ENCODE data around the gene CDK17. TPM values are rescaled to one million over a fixed set of nuclear protein-coding genes. Genes with fewer than 3 reads are reported as not detected.

CDK17 gene
- total and polyA plus RNA-seq, 2 of the 8 experiments (the other 6 are each of a cell fraction or from before 2014, with no cell fraction given) = 5.8 to 20.0 TPM

DNA sequence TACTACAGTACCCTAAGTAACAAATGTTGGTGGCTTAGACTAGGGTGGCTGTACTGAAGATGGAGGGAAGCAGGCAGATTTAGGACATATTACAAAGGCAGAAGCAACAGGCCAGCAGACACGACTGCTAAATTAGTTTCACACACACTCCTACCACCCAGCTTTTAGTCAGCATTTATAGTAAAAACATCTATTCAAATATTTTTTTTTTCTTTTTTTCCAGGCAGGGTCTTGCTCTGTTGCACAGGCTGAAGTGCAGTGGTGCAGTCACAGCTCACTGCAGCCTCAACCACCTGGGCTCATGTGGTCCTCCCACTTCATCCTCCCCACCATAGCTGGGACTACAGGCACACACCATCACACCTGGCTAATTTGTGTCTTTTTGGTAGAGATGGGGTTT, 72.9 kb downstream of the CDK17 start:
- Histone ChIP-seq H3K18ac (ENCODE audit: extremely low read depth, low read length) (no peak overlapping the region), H2BK120ac (replicated peaks; ENCODE audit: low read depth, low read length) (no peak overlapping the region), H3K23me2 (ENCODE audit: low read depth, low read length) (no peaks in the 10 kb centered on the region), H2BK20ac (ENCODE audit: low read length) (peak overlapping the region; percentile 15; the same call in 1 of the 2 replicates), H3K9me3 (ENCODE audit: insufficient read depth in 2 of 2, low read depth in 1 of 2, low read length in 1 of 2) (no peaks in the 10 kb centered on the region), H3K27ac (ENCODE audit: low read depth, low read length) (no peak overlapping the region), H4K20me1 (replicated peaks in 1 of 2; ENCODE audit: control insufficient read depth in 1 of 2, insufficient read depth in 2 of 2, low read length in 2 of 2) (no peaks in the 10 kb centered on the region), H3K56ac (replicated peaks; ENCODE audit: insufficient read length, low read depth, low read length) (no peak overlapping the region), H3K9ac (replicated peaks in 1 of 4; ENCODE audit: extremely low read depth in 1 of 4, low read depth in 3 of 4, low read length in 3 of 4) (no peak overlapping the region), H3K14ac (ENCODE audit: insufficient read length) (no peak overlapping the region), H3K79me1 (ENCODE audit: low read depth, low read length) (no peaks in the 10 kb centered on the region), H2BK12ac (ENCODE audit: low read depth, low read length) (no peak overlapping the region), H2AFZ (ENCODE audit: low read length) (no peak overlapping the region), H4K91ac (replicated peaks; ENCODE audit: insufficient read length, low read length) (no peak overlapping the region), H2AK5ac (ENCODE audit: low read depth, low read length) (no peak overlapping the region), H2BK15ac (ENCODE audit: low read length) (no peak overlapping the region), H4K5ac (ENCODE audit: insufficient read length, low read depth, low read length) (no peak overlapping the region), H3K4me2 (ENCODE audit: insufficient read depth in 1 of 2, low read depth in 2 of 2, low read length in 2 of 2) (no peak overlapping the region), H3K4me3 (ENCODE audit: extremely low read depth in 1 of 4, insufficient read depth in 2 of 4, low read depth in 3 of 4, low read length in 4 of 4) (no peak overlapping the region), H2BK5ac (ENCODE audit: low read depth, low read length) (no peak overlapping the region), H3K23ac (ENCODE audit: insufficient read length) (no peak overlapping the region), H3K4ac (replicated peaks; ENCODE audit: insufficient read length, low read depth, low read length) (no peak overlapping the region), H4K8ac (ENCODE audit: extremely low read depth, insufficient read depth, low read length) (no peak overlapping the region), H3K27me3 (replicated peaks in 1 of 4; ENCODE audit: control insufficient read depth in 3 of 4, extremely low read depth in 1 of 4, insufficient read depth in 3 of 4, low read length in 3 of 4) (no peaks in the 10 kb centered on the region), H3K36me3 (ENCODE audit: control insufficient read depth in 2 of 4, insufficient read depth in 4 of 4, low read length in 3 of 4) (peaks cover 0 to 11% (median 0%) of the 10 kb centered on the region in 4 experiments; a peak in 1 of 8 replicates), H3K4me1 (replicated peaks in 1 of 4; ENCODE audit: control insufficient read depth in 3 of 4, insufficient read depth in 4 of 4, low read length in 3 of 4) (peaks cover 0 to 5% (median 0%) of the 10 kb centered on the region in 4 experiments; a peak in 1 of 7 replicates), H3K79me2 (ENCODE audit: control insufficient read depth in 1 of 2, insufficient read depth in 2 of 2, low read length in 2 of 2) (no peaks in the 10 kb centered on the region)
- POLR2A ChIA-PET (ENCODE audit: partially characterized antibody) = no interaction called here
- no peak for DNase-seq (ENCODE audit: low read depth in 1 of 2, low spot score in 2 of 2)
- FAIRE-seq = no peak
- CTCF ChIA-PET (ENCODE audit: partially characterized antibody) = interaction anchor here (1.6 kb wide), 2 partner anchors 9 to 178 kb away, joined by 3 read pairs; no protein-coding TSS in a partner anchor
- 75% methylated on average over 1 of the region's 1 CpG; no CpG with 5 or more reads in 1 of the 2 experiments for WGBS, 2 experiments (ENCODE audit: extremely low coverage in 1 of 2, insufficient coverage in 1 of 2, insufficient read length in 1 of 2, insufficient replicate concordance in 2 of 2, low coverage in 1 of 2, low lambda C conversion rate in 2 of 2, missing lambda C conversion rate in 1 of 2)
- TF ChIP-seq ZNF274 (IDR thresholded peaks at IDR 0.05; ENCODE audit: borderline replicate concordance, extremely low read depth, low read length) = no peak
- no peak for TF ChIP-seq BCL11A (IDR thresholded peaks at IDR 0.05; ENCODE audit: low read depth in 2 of 2, low read length in 2 of 2)
- no peak for TF ChIP-seq CTBP2 (IDR thresholded peaks at IDR 0.05; ENCODE audit: borderline replicate concordance, insufficient read depth, insufficient read length, low read length)
- no peak for TF ChIP-seq SIX5 (IDR thresholded peaks at IDR 0.05; ENCODE audit: low read depth, low read length)
- no peak for TF ChIP-seq TAF7 (optimal IDR thresholded peaks at IDR 0.05; ENCODE audit: borderline replicate concordance, low read depth, low read length)
- TF ChIP-seq EZH2 (IDR thresholded peaks at IDR 0.05; ENCODE audit: low read depth, low read length, severe bottlenecking) = no peak
- TF ChIP-seq HDAC2 (IDR thresholded peaks at IDR 0.05; ENCODE audit: borderline replicate concordance in 1 of 2, low read depth in 2 of 2, low read length in 2 of 2) = no peak
- TF ChIP-seq SAP30 (IDR thresholded peaks at IDR 0.05; ENCODE audit: insufficient read depth, insufficient replicate concordance, low read length) = no peak
- TF ChIP-seq, protein P1, sequence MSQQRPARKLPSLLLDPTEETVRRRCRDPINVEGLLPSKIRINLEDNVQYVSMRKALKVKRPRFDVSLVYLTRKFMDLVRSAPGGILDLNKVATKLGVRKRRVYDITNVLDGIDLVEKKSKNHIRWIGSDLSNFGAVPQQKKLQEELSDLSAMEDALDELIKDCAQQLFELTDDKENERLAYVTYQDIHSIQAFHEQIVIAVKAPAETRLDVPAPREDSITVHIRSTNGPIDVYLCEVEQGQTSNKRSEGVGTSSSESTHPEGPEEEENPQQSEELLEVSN (IDR thresholded peaks at IDR 0.05) = no peak
- TF ChIP-seq CBX5 (IDR thresholded peaks at IDR 0.05; ENCODE audit: low read depth, low read length) = no peak
- TF ChIP-seq JUND (IDR thresholded peaks at IDR 0.05; ENCODE audit: low read length) = no peak
- TF ChIP-seq SP2 (IDR thresholded peaks at IDR 0.05; ENCODE audit: low read length) = no peak
- no peak for TF ChIP-seq ASH2L (IDR thresholded peaks at IDR 0.05; ENCODE audit: low read length)
